Caco-2 (cell line): ENCODE data around the gene SELPLG. TPM values are rescaled to one million over a fixed set of nuclear protein-coding genes. Genes with fewer than 3 reads are reported as not detected.

Experiments used
- BruUV-seq: library from RNA; stranded (reverse); fragments of 400-500 nt; replicated peaks from 2 replicates; lab custom pipeline; 2021; lab: Mats Ljungman, UMichigan
- CTCF ChIA-PET: fragments of 300-600 bp; sonication (Branson Sonifier 250); formaldehyde crosslinking; loops from one replicate; lab custom pipeline; 2022; ENCODE audit warnings: antibody characterized with exemption; lab: Charles Lee
- POLR2A ChIA-PET: fragments of 300-600 bp; sonication (Branson Sonifier 250); formaldehyde crosslinking; loops from one replicate; lab custom pipeline; 2022; ENCODE audit warnings: antibody characterized with exemption; lab: Charles Lee
- DNase-seq, 2 experiments: peaks; one replicate each; pipeline versions ENCODE4 v3.0.0 to v3.0.0-alpha.2; 2020 to 2022
- H3K27me3 ChIP-seq: replicated peaks from 2 replicates; pipeline ENCODE4 v1.6.0; 2011; ENCODE audit warnings: low read length; ENCODE audit not compliant: control insufficient read depth, insufficient read depth
- H3K36me3 ChIP-seq: 2 replicates; pipeline ENCODE4 v1.5.1; 2011; ENCODE audit warnings: low read length; ENCODE audit not compliant: control insufficient read depth, insufficient read depth
- H3K4me1 ChIP-seq: fragments of 250-450 bp; sonication (Bioruptor Pico); 2 replicates; pipeline ENCODE4 v1.5.1; 2020; ENCODE audit warnings: mild to moderate bottlenecking
- H3K4me3 ChIP-seq: 2 replicates; pipeline ENCODE4 v1.5.1; 2011; ENCODE audit warnings: low read depth, mild to moderate bottlenecking, control low read depth, low read length
- H3K9me3 ChIP-seq: fragments of 250-450 bp; sonication (Bioruptor Pico); 2 replicates; pipeline ENCODE4 v1.5.1; 2020; ENCODE audit warnings: mild to moderate bottlenecking, moderate library complexity
- H3K27ac Mint-ChIP-seq: one replicate; pipeline ENCODE4 v1.8.0; 2022; ENCODE audit warnings: mixed read lengths; ENCODE audit not compliant: unreplicated experiment
- H3K27me3 Mint-ChIP-seq: one replicate; pipeline ENCODE4 v1.8.0; 2022; ENCODE audit warnings: mixed read lengths; ENCODE audit not compliant: insufficient read depth, unreplicated experiment
- H3K36me3 Mint-ChIP-seq: one replicate; pipeline ENCODE4 v1.8.0; 2022; ENCODE audit warnings: mild to moderate bottlenecking, mixed read lengths; ENCODE audit not compliant: insufficient read depth, unreplicated experiment
- H3K4me1 Mint-ChIP-seq: one replicate; pipeline ENCODE4 v1.8.0; 2022; ENCODE audit warnings: low read depth, mixed read lengths; ENCODE audit not compliant: unreplicated experiment
- H3K4me3 Mint-ChIP-seq: one replicate; pipeline ENCODE4 v1.8.0; 2022; ENCODE audit warnings: mild to moderate bottlenecking, moderate library complexity, mixed read lengths; ENCODE audit not compliant: unreplicated experiment
- H3K9me3 Mint-ChIP-seq: one replicate; pipeline ENCODE4 v1.8.0; 2022; ENCODE audit warnings: mixed read lengths; ENCODE audit not compliant: unreplicated experiment
- intact Hi-C: fragments of 100-400 bp; cut with micrococcal nuclease; formaldehyde crosslinking; loops from one replicate; pipeline ENCODE4 v1.10.0; 2022; ENCODE audit not compliant: unreplicated experiment
- total RNA-seq: library from RNA; stranded (reverse); gene quantifications from 2 replicates; pipeline ENCODE4 v1.2.3, GENCODE V29; 2022
- TF ChIP-seq, protein P1 (sequence below), 2 experiments: fragments of 200-600 bp in 1 of 2; IDR thresholded peaks; 1 replicate in 1 of 2; 2 replicates in 1 of 2; pipeline versions ENCODE4 v1.5.1 to v1.8.0; 2011 to 2022; ENCODE audit warnings: antibody characterized with exemption in 1 of 2, control low read depth in 1 of 2, inconsistent platforms in 1 of 2, low read depth in 1 of 2, low read length in 1 of 2, mild to moderate bottlenecking in 1 of 2, moderate library complexity in 1 of 2; ENCODE audit not compliant: insufficient read depth in 1 of 2, severe bottlenecking in 1 of 2, unreplicated experiment in 1 of 2

Gene SELPLG
- total RNA-seq, 1 experiment from 2014 or later, result 0.23 TPM

DNA sequence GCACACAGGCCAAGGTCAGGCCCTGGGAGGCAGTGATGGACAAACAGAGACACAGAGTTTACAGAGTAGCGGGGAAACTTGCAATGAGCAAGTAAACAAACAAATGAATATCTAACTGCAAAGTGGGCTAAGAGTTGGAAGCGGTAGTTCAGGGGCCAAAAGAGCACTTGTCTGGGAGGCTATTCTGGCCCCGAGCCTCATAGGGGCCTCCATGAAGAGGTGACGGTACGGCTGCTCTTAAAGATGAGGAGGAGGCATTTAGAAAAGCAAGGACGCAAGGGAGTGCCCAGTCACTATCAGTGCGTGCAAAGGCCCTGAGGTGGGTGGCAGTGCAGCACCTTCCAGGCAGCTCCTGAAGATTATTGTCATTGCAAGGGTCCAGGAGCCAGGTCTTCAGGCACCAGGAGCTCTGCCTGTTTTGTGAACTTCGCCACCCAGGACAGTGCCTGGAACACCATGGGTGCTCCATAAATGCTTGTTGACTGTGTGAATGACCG is 31.4 kb downstream of the SELPLG start:
- no peak for DNase-seq
- no peaks in the 10 kb centered on the region for H3K4me1 ChIP-seq
- H3K36me3 ChIP-seq, result no peaks in the 10 kb centered on the region
- no peaks in the 10 kb centered on the region for H3K4me1 Mint-ChIP-seq
- no peak overlapping the region for H3K4me3 ChIP-seq
- no peaks in the 10 kb centered on the region for H3K9me3 ChIP-seq
- no peaks in the 10 kb centered on the region for H3K36me3 Mint-ChIP-seq
- H3K27me3 Mint-ChIP-seq, result peaks cover 6% of the 10 kb centered on the region
- POLR2A ChIA-PET, result no interaction called here
- H3K27ac Mint-ChIP-seq, result no peak overlapping the region
- intact Hi-C loops, result no loop called here
- H3K9me3 Mint-ChIP-seq, result no peaks in the 10 kb centered on the region
- no peak overlapping the region for H3K4me3 Mint-ChIP-seq
- CTCF ChIA-PET, result no interaction called here
- H3K27me3 ChIP-seq, result no peaks in the 10 kb centered on the region
- TF ChIP-seq, protein P1, sequence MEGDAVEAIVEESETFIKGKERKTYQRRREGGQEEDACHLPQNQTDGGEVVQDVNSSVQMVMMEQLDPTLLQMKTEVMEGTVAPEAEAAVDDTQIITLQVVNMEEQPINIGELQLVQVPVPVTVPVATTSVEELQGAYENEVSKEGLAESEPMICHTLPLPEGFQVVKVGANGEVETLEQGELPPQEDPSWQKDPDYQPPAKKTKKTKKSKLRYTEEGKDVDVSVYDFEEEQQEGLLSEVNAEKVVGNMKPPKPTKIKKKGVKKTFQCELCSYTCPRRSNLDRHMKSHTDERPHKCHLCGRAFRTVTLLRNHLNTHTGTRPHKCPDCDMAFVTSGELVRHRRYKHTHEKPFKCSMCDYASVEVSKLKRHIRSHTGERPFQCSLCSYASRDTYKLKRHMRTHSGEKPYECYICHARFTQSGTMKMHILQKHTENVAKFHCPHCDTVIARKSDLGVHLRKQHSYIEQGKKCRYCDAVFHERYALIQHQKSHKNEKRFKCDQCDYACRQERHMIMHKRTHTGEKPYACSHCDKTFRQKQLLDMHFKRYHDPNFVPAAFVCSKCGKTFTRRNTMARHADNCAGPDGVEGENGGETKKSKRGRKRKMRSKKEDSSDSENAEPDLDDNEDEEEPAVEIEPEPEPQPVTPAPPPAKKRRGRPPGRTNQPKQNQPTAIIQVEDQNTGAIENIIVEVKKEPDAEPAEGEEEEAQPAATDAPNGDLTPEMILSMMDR (IDR thresholded peaks at IDR 0.05; ENCODE audit: insufficient read depth in 1 of 2, low read depth in 1 of 2, low read length in 1 of 2, severe bottlenecking in 1 of 2, unreplicated experiment in 1 of 2), result no peak
- no TSS peak for BruUV-seq

DNA sequence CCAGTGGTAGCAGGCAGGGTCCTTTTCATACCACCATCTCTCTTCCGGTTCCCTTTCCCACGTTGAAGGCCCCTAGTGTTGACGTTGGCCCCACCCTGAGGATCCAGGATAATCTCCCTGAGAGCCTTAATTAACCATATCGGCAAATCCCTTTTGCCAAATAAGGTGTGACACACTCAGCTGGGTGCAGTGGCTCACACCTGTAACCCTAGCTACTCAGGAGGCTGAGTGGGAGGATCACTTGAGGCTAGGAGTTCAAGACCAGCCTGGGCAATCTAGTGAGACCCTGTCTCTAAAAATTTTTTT is 33.0 kb downstream of the SELPLG start:
- ChIA-PET POLR2A (no interaction called here), CTCF (no interaction called here)
- H3K4me3 Mint-ChIP-seq, result no peak overlapping the region
- Histone ChIP-seq H3K36me3 (no peaks in the 10 kb centered on the region), H3K4me1 (no peaks in the 10 kb centered on the region), H3K4me3 (no peak overlapping the region), H3K27me3 (no peaks in the 10 kb centered on the region), H3K9me3 (no peaks in the 10 kb centered on the region)
- H3K27me3 Mint-ChIP-seq, result peaks cover 4% of the 10 kb centered on the region
- TF ChIP-seq, protein P1 (IDR thresholded peaks at IDR 0.05; ENCODE audit: insufficient read depth in 1 of 2, low read depth in 1 of 2, low read length in 1 of 2, severe bottlenecking in 1 of 2, unreplicated experiment in 1 of 2), result no peak
- no TSS peak for BruUV-seq
- H3K9me3 Mint-ChIP-seq, result no peaks in the 10 kb centered on the region
- intact Hi-C loops, result no loop called here
- H3K36me3 Mint-ChIP-seq, result no peaks in the 10 kb centered on the region
- no peak overlapping the region for H3K27ac Mint-ChIP-seq
- DNase-seq, result no peak
- no peaks in the 10 kb centered on the region for H3K4me1 Mint-ChIP-seq

DNA sequence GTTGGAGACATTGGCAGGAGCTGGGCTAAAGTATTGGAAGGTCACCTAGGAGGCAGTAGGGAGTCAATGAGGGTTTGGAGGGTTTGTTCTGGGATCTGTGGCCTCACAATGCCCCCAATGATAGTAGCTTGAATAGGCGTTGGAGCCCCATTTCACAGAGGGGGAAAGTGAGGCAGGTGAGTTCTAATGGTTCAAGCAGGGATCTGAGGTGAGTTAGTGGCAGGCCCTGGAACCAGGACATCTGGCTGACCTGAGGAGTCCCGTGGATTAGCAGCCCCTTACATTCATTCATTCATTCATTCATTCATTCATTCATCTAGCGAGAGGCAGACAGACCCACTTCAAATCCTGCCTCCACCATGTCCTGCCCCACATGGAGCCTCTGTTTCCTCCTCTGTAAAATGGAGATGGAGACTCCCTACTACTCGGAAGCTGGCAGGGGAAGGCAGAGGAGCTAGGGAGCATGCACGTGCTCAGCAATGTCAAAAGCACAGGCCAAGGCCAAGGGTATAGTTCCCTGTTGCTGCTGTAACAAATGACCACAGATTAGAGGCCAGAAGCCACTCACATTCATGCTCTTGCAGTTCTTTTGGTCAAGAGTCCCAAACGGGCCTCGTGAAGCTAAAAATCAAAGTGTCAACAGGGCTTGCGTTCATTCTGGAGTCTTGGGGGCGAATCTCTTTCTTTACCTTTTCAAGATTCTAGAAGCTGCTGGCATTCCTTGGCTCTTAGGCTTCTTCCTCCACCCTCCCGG is 33.6 kb downstream of the SELPLG start:
- TF ChIP-seq, protein P1 (IDR thresholded peaks at IDR 0.05; ENCODE audit: insufficient read depth in 1 of 2, low read depth in 1 of 2, low read length in 1 of 2, severe bottlenecking in 1 of 2, unreplicated experiment in 1 of 2), result no peak
- intact Hi-C loops, result no loop called here
- Mint-ChIP-seq H3K27ac (no peak overlapping the region), H3K4me1 (no peaks in the 10 kb centered on the region), H3K4me3 (no peak overlapping the region), H3K36me3 (no peaks in the 10 kb centered on the region), H3K9me3 (no peaks in the 10 kb centered on the region), H3K27me3 (peaks cover 4% of the 10 kb centered on the region)
- no TSS peak for BruUV-seq
- H3K9me3 ChIP-seq, result no peaks in the 10 kb centered on the region
- no peaks in the 10 kb centered on the region for H3K4me1 ChIP-seq
- H3K27me3 ChIP-seq, result no peaks in the 10 kb centered on the region
- ChIA-PET POLR2A (no interaction called here), CTCF (no interaction called here)
- no peaks in the 10 kb centered on the region for H3K36me3 ChIP-seq
- DNase-seq, result no peak
- H3K4me3 ChIP-seq, result no peak overlapping the region
